HCT116 (cell line): ENCODE data around the gene ATP8A2. TPM values are rescaled to one million over a fixed set of nuclear protein-coding genes. Genes with fewer than 3 reads are reported as not detected.

Experiments used
- ATAC-seq: fragments of 200-7000 bp; cut with Tn5 transposase; 2 replicates; pipeline ENCODE4 v1.9.1; 2020; ENCODE audit warnings: mild to moderate bottlenecking, moderate library complexity
- BruUV-seq: library from RNA; stranded (reverse); fragments of 400-500 nt; replicated peaks from 2 replicates; lab custom pipeline; 2021; lab: Mats Ljungman, UMichigan
- CTCF ChIA-PET: fragments of 300-600 bp; sonication (Branson Sonifier 250); formaldehyde crosslinking; loops from one replicate; lab custom pipeline; 2021; ENCODE audit warnings: antibody characterized with exemption; lab: Charles Lee
- POLR2A ChIA-PET: fragments of 300-600, 350-600 bp; sonication (Branson Sonifier 250); formaldehyde crosslinking; loops from one replicate; lab custom pipeline; 2021; ENCODE audit warnings: antibody characterized with exemption; lab: Charles Lee
- RAD21 ChIA-PET, 2 experiments: fragments of 300-600 bp; sonication (Branson Sonifier 250); formaldehyde crosslinking; loops; one replicate each; lab custom pipeline; 2023; ENCODE audit warnings: low total read pairs in 2 of 2; ENCODE audit not compliant: uncharacterized antibody in 2 of 2, unreplicated experiment in 2 of 2, low non-redundant PET in 1 of 2; lab: Charles Lee
- DNase-seq: peaks from one replicate; pipeline ENCODE4 v3.0.0-alpha.2; 2010; ENCODE audit warnings: low read depth, low spot score
- H2AFZ ChIP-seq: fragments of 200-600 bp; shearing (Covaris generic), sonication (generic); 2 replicates; pipeline ENCODE4 v1.6.1; 2017; ENCODE audit warnings: low read depth, mixed run types, mixed read lengths, antibody characterized with exemption, low read length; ENCODE audit not compliant: poor library complexity, severe bottlenecking
- H3K27ac ChIP-seq: 2 replicates; pipeline ENCODE4 v1.5.1; 2012; ENCODE audit warnings: low read depth, low read length
- H3K27me3 ChIP-seq: fragments of 200-600 bp; sonication (generic); 2 replicates; pipeline ENCODE4 v1.6.1; 2016; ENCODE audit warnings: mixed run types, low read length, mixed read lengths; ENCODE audit not compliant: insufficient read depth
- H3K36me3 ChIP-seq, 2 experiments: fragments of 200-500 bp in 1 of 2; fragments of 200-600 bp in 1 of 2; sonication (Bioruptor generic) in 1 of 2; sonication (generic) in 1 of 2; 2 replicates each; pipeline versions ENCODE4 v1.5.1 to v1.6.1; 2014 to 2016; ENCODE audit warnings: low read length in 2 of 2, inconsistent platforms in 1 of 2, mixed read lengths in 1 of 2, mixed run types in 1 of 2; ENCODE audit not compliant: insufficient read depth in 2 of 2, control insufficient read depth in 1 of 2
- H3K4me1 ChIP-seq, 2 experiments: fragments of 200-600 bp in 1 of 2; sonication (generic) in 1 of 2; 2 replicates each; pipeline versions ENCODE4 v1.5.1 to v1.6.1; 2012 to 2017; ENCODE audit warnings: low read length in 2 of 2, inconsistent platforms in 1 of 2, mild to moderate bottlenecking in 1 of 2, mixed read lengths in 1 of 2, mixed run types in 1 of 2, moderate library complexity in 1 of 2; ENCODE audit not compliant: insufficient read depth in 2 of 2, control insufficient read depth in 1 of 2
- H3K4me2 ChIP-seq: fragments of 200-600 bp; sonication (generic); 2 replicates; pipeline ENCODE4 v1.6.1; 2017; ENCODE audit warnings: mixed run types, low read length, mixed read lengths
- H3K4me3 ChIP-seq, 2 experiments: fragments of 200-600 bp in 1 of 2; sonication (generic) in 1 of 2; replicated peaks in 1 of 2; 2 replicates each; pipeline ENCODE4 v1.5.1; 2011 to 2016; ENCODE audit warnings: low read length in 2 of 2, control low read depth in 1 of 2, low read depth in 1 of 2, mild to moderate bottlenecking in 1 of 2, mixed read lengths in 1 of 2, mixed run types in 1 of 2
- H3K79me2 ChIP-seq: fragments of 200-600 bp; sonication (generic); 2 replicates; pipeline ENCODE4 v1.6.1; 2017; ENCODE audit warnings: mild to moderate bottlenecking, mixed run types, low read length, moderate library complexity, mixed read lengths; ENCODE audit not compliant: insufficient read depth
- H3K9ac ChIP-seq: fragments of 200-600 bp; sonication (generic); 2 replicates; pipeline ENCODE4 v1.6.1; 2016; ENCODE audit warnings: low read length, mixed read lengths
- H3K9me2 ChIP-seq: fragments of 200-600 bp; sonication (generic), shearing (Covaris generic); 2 replicates; pipeline ENCODE4 v1.6.1; 2017; ENCODE audit warnings: mixed run types, mild to moderate bottlenecking, moderate library complexity; ENCODE audit not compliant: insufficient read depth
- H3K9me3 ChIP-seq, 2 experiments: fragments of 200-500 bp in 1 of 2; fragments of 200-600 bp in 1 of 2; sonication (Bioruptor generic) in 1 of 2; sonication (generic) in 1 of 2; 2 replicates each; pipeline ENCODE4 v1.6.1; 2014 to 2017; ENCODE audit warnings: low read length in 2 of 2, mixed read lengths in 2 of 2, inconsistent platforms in 1 of 2, low read depth in 1 of 2, mild to moderate bottlenecking in 1 of 2, mixed run types in 1 of 2, moderate library complexity in 1 of 2; ENCODE audit not compliant: control insufficient read depth in 1 of 2, insufficient read depth in 1 of 2
- H4K20me1 ChIP-seq: fragments of 200-600 bp; sonication (generic), shearing (Covaris generic); 2 replicates; pipeline ENCODE4 v1.6.1; 2017; ENCODE audit warnings: mixed run types, mild to moderate bottlenecking, moderate library complexity; ENCODE audit not compliant: insufficient read depth
- ELF1 ChIP-seq: IDR thresholded peaks from 2 replicates; pipeline ENCODE4 v1.6.1; 2012; ENCODE audit warnings: low read depth, borderline replicate concordance
- EZH2phosphoT487 ChIP-seq: fragments of 200-600 bp; IDR thresholded peaks from 2 replicates; pipeline ENCODE4 v1.6.1; 2018; ENCODE audit warnings: antibody characterized with exemption, borderline replicate concordance
- POLR2A ChIP-seq: IDR thresholded peaks from 2 replicates; pipeline ENCODE4 v1.7.0; 2011; ENCODE audit warnings: borderline replicate concordance; ENCODE audit not compliant: insufficient read depth, insufficient read length; ENCODE audit errors: extremely low read depth
- RAD21 ChIP-seq: IDR thresholded peaks from 2 replicates; pipeline ENCODE4 v1.6.1; 2012; ENCODE audit warnings: low read depth, mild to moderate bottlenecking
- SIN3A ChIP-seq: IDR thresholded peaks from 2 replicates; pipeline ENCODE4 v1.6.1; 2012; ENCODE audit warnings: low read depth
- SRF ChIP-seq: IDR thresholded peaks from 2 replicates; pipeline ENCODE4 v1.6.1; 2012; ENCODE audit warnings: low read depth
- ZNF274 ChIP-seq: fragments of 200-500 bp; sonication (Bioruptor generic); IDR thresholded peaks from 2 replicates; pipeline ENCODE4 v1.6.1; 2014; ENCODE audit warnings: mild to moderate bottlenecking, low read depth, low read length, inconsistent platforms
- intact Hi-C: fragments of 100-400 bp; cut with micrococcal nuclease; formaldehyde crosslinking; loops from 2 replicates; pipeline ENCODE4 v1.10.0; 2022
- total RNA-seq: library from RNA; stranded (reverse); gene quantifications from one replicate; pipeline ENCODE4 v1.2.1, GENCODE V29; 2021; ENCODE audit not compliant: unreplicated experiment
- TF ChIP-seq, protein P1 (sequence below): IDR thresholded peaks from 2 replicates; pipeline ENCODE4 v1.6.1; 2012; ENCODE audit warnings: low read depth
- TF ChIP-seq, protein P2 (sequence below): IDR thresholded peaks from 2 replicates; pipeline ENCODE4 v1.6.1; 2012

The ATP8A2 gene
- total RNA-seq, 1 experiment from 2014 or later: not detected

DNA sequence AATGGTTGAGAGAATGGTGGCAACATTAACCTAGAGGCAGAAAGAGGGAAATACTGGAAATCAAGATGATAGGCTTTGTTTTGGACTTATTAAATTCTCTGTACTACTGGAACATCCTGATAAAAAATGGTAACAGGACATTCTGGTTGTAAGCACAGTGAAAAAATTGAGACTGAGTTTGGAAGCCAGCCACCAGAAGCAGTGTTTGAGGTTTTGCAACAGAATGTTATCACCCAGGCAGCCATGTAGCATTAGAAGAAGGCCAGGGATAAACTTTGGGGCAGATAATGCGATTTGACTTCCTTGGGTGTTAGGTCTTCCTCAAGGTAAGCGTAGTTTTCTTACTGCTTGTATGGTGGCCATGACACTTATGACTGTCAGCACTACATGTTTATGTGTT is 307.4 kb downstream of the ATP8A2 start (continued):
- TF ChIP-seq, protein P1, sequence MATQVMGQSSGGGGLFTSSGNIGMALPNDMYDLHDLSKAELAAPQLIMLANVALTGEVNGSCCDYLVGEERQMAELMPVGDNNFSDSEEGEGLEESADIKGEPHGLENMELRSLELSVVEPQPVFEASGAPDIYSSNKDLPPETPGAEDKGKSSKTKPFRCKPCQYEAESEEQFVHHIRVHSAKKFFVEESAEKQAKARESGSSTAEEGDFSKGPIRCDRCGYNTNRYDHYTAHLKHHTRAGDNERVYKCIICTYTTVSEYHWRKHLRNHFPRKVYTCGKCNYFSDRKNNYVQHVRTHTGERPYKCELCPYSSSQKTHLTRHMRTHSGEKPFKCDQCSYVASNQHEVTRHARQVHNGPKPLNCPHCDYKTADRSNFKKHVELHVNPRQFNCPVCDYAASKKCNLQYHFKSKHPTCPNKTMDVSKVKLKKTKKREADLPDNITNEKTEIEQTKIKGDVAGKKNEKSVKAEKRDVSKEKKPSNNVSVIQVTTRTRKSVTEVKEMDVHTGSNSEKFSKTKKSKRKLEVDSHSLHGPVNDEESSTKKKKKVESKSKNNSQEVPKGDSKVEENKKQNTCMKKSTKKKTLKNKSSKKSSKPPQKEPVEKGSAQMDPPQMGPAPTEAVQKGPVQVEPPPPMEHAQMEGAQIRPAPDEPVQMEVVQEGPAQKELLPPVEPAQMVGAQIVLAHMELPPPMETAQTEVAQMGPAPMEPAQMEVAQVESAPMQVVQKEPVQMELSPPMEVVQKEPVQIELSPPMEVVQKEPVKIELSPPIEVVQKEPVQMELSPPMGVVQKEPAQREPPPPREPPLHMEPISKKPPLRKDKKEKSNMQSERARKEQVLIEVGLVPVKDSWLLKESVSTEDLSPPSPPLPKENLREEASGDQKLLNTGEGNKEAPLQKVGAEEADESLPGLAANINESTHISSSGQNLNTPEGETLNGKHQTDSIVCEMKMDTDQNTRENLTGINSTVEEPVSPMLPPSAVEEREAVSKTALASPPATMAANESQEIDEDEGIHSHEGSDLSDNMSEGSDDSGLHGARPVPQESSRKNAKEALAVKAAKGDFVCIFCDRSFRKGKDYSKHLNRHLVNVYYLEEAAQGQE: no peak
- TF ChIP-seq SRF: no peak
- TF ChIP-seq SIN3A: no peak
- TF ChIP-seq ELF1: no peak

DNA sequence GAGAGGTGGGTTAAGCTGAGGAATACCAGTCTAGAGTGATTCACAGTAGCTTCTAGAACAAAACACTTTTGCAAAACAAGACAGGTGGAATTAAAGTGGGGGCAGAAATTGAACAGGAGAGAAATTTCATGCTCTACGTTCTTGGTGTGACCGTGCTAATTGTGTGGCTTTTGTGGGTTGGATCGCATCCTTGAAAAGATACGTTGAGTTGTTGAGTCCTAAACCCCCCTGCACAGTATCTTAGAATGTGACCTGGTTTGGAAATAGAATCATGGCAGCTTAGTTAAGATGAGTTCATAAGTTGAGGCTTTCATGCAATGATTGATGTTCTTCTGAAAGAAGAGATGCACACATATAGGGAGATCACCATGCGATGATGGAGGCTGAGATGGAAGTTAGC is 308.2 kb downstream of the ATP8A2 start:
- ChIA-PET RAD21 (no interaction called here), POLR2A (no interaction called here), CTCF (no interaction called here)
- no peak for DNase-seq
- Histone ChIP-seq H3K4me1 (no peaks in the 10 kb centered on the region), H3K27me3 (peaks cover 26% of the 10 kb centered on the region), H3K4me2 (no peak overlapping the region), H3K4me3 (no peak overlapping the region), H3K9ac (no peak overlapping the region), H3K9me2 (no peaks in the 10 kb centered on the region), H3K27ac (no peak overlapping the region), H3K79me2 (no peaks in the 10 kb centered on the region), H3K9me3 (no peaks in the 10 kb centered on the region), H4K20me1 (no peaks in the 10 kb centered on the region), H2AFZ (no peak overlapping the region), H3K36me3 (no peaks in the 10 kb centered on the region)
- BruUV-seq: no TSS peak
- intact Hi-C loops: no loop called here
- TF ChIP-seq, protein P2, sequence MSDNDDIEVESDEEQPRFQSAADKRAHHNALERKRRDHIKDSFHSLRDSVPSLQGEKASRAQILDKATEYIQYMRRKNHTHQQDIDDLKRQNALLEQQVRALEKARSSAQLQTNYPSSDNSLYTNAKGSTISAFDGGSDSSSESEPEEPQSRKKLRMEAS: no peak
- TF ChIP-seq RAD21: no peak
- no peak for TF ChIP-seq POLR2A
- TF ChIP-seq ELF1: no peak
- TF ChIP-seq EZH2phosphoT487: no peak
- TF ChIP-seq ZNF274: no peak
- no peak for ATAC-seq
